Lower leg skin (tissue), 3 donors: ENCODE results near the gene NOC4L.

Experiments used
- CTCF ChIP-seq, 3 donors: fragments of 450-650 bp; IDR thresholded peaks; one replicate each; pipeline ENCODE4 v1.5.1; 2016; ENCODE audit warnings: antibody characterized with exemption in 3 of 3, mild to moderate bottlenecking in 3 of 3, moderate library complexity in 2 of 3
- POLR2A ChIP-seq, 2 donors: fragments of 450-650 bp; IDR thresholded peaks; one replicate each; pipeline ENCODE4 v1.6.1; 2016 to 2017; ENCODE audit warnings: antibody characterized with exemption in 2 of 2, mild to moderate bottlenecking in 1 of 2, moderate library complexity in 1 of 2

- TF ChIP-seq CTCF (IDR thresholded peaks at IDR 0.05) (no peak), POLR2A (IDR thresholded peaks at IDR 0.05) (no peak)
These were observed 1.4 kb upstream of the NOC4L start for GRCh38 chr12:132142679-132143335.
